HepG2 (cell line): ENCODE data around the gene MEPCE. TPM values are rescaled to one million over a fixed set of nuclear protein-coding genes. Genes with fewer than 3 reads are reported as not detected.

Experiments
- ATF2 ChIP-seq: sonication (generic); formaldehyde crosslinking; IDR thresholded peaks from 2 replicates; pipeline ENCODE4 v1.4.0; 2020; ENCODE audit warnings: missing genetic modification reagents
- CCDC6 ChIP-seq: sonication (generic); formaldehyde crosslinking; IDR thresholded peaks from 2 replicates; pipeline ENCODE4 v1.8.1; 2022; ENCODE audit warnings: mild to moderate bottlenecking, missing genetic modification reagents, moderate library complexity
- CERS6 ChIP-seq: sonication (generic); formaldehyde crosslinking; IDR thresholded peaks from 2 replicates; pipeline ENCODE4 v1.5.0; 2020; ENCODE audit warnings: missing genetic modification reagents
- IKZF1 ChIP-seq: fragments of 450-650 bp; IDR thresholded peaks from 2 replicates; pipeline ENCODE4 v1.7.1; 2016
- MIER3 ChIP-seq: IDR thresholded peaks from 2 replicates; pipeline ENCODE4 v1.6.1; 2016; ENCODE audit warnings: missing compliant biosample characterization, borderline replicate concordance
- MZF1 ChIP-seq: sonication (generic); formaldehyde crosslinking; IDR thresholded peaks from 2 replicates; pipeline ENCODE4 v1.8.1; 2023; ENCODE audit warnings: mild to moderate bottlenecking, missing genetic modification reagents, borderline replicate concordance
- PHF8 ChIP-seq: sonication (generic); formaldehyde crosslinking; IDR thresholded peaks from 2 replicates; pipeline ENCODE4 v1.5.0; 2020; ENCODE audit warnings: missing genetic modification reagents
- SALL2 ChIP-seq: sonication (generic); formaldehyde crosslinking; IDR thresholded peaks from 2 replicates; pipeline ENCODE4 v1.8.1; 2023; ENCODE audit warnings: mild to moderate bottlenecking, missing genetic modification reagents, inconsistent platforms
- SP5 ChIP-seq: IDR thresholded peaks from 2 replicates; pipeline ENCODE4 v1.6.1; 2016; ENCODE audit warnings: low read depth, borderline replicate concordance
- SRSF9 ChIP-seq: fragments of 200-400 bp; formaldehyde crosslinking; IDR thresholded peaks from 2 replicates; pipeline ENCODE4 v1.6.1; 2018; ENCODE audit warnings: borderline replicate concordance, mild to moderate bottlenecking, low read depth, low read length; ENCODE audit not compliant: insufficient read depth, poor library complexity, severe bottlenecking
- ZFP90 ChIP-seq: sonication (generic); formaldehyde crosslinking; IDR thresholded peaks from 2 replicates; pipeline ENCODE4 v1.8.0; 2022; ENCODE audit warnings: missing genetic modification reagents, mild to moderate bottlenecking, inconsistent platforms, borderline replicate concordance
- ZFY ChIP-seq: sonication (generic); formaldehyde crosslinking; IDR thresholded peaks from 2 replicates; pipeline ENCODE4 v1.4.0; 2020; ENCODE audit warnings: missing genetic modification reagents
- ZNF383 ChIP-seq: sonication (generic); formaldehyde crosslinking; IDR thresholded peaks from 2 replicates; pipeline ENCODE4 v1.4.0; 2020; ENCODE audit warnings: missing genetic modification reagents, mild to moderate bottlenecking, borderline replicate concordance
- ZNF407 ChIP-seq: sonication (generic); formaldehyde crosslinking; IDR thresholded peaks from one replicate; pipeline ENCODE4 v1.5.1; 2020; ENCODE audit warnings: mild to moderate bottlenecking, missing genetic modification reagents; ENCODE audit errors: not compliant biosample characterization
- ZNF550 ChIP-seq: sonication (generic); formaldehyde crosslinking; IDR thresholded peaks from 2 replicates; pipeline ENCODE4 v1.4.0; 2020; ENCODE audit warnings: mild to moderate bottlenecking, missing genetic modification reagents, borderline replicate concordance
- ZNF891 ChIP-seq: sonication (generic); formaldehyde crosslinking; IDR thresholded peaks from 2 replicates; pipeline ENCODE4 v1.5.0; 2020; ENCODE audit warnings: mild to moderate bottlenecking, missing genetic modification reagents
- polyA plus RNA-seq, 8 experiments: library from polyadenylated mRNA; depleted of rRNA in 3 of 8; stranded (reverse) in 7 of 8; unstranded in 1 of 8; fragments of >200 nt; fragmentation: Illumina TruSeq in 4 of 8; extraction: Trizol in 4 of 8; gene quantifications; 2 replicates each; pipeline versions ENCODE4 v1.2.1 to v1.2.3, GENCODE V29; 2011 to 2016; ENCODE audit warnings: low read depth in 4 of 8, missing spikeins in 1 of 8, mixed read lengths in 1 of 8; ENCODE audit not compliant: insufficient read depth in 1 of 8
- total RNA-seq, 5 experiments: library from RNA; depleted of rRNA; stranded (reverse); fragments of >200 nt; fragmentation: Illumina TruSeq; extraction: Trizol; gene quantifications; 2 replicates each; pipeline ENCODE4 v1.2.3, GENCODE V29; 2016; ENCODE audit warnings: low read depth in 1 of 5
- TF ChIP-seq, protein P1 (sequence below): sonication (generic); formaldehyde crosslinking; IDR thresholded peaks from 2 replicates; pipeline ENCODE4 v1.5.0; 2020; ENCODE audit warnings: mild to moderate bottlenecking, low read depth, missing genetic modification reagents, borderline replicate concordance

MEPCE gene
- total and polyA plus RNA-seq, 2 of the 13 experiments (the other 11 are each of a cell fraction or from before 2014, with no cell fraction given) = 12.3 to 26.0 TPM

DNA sequence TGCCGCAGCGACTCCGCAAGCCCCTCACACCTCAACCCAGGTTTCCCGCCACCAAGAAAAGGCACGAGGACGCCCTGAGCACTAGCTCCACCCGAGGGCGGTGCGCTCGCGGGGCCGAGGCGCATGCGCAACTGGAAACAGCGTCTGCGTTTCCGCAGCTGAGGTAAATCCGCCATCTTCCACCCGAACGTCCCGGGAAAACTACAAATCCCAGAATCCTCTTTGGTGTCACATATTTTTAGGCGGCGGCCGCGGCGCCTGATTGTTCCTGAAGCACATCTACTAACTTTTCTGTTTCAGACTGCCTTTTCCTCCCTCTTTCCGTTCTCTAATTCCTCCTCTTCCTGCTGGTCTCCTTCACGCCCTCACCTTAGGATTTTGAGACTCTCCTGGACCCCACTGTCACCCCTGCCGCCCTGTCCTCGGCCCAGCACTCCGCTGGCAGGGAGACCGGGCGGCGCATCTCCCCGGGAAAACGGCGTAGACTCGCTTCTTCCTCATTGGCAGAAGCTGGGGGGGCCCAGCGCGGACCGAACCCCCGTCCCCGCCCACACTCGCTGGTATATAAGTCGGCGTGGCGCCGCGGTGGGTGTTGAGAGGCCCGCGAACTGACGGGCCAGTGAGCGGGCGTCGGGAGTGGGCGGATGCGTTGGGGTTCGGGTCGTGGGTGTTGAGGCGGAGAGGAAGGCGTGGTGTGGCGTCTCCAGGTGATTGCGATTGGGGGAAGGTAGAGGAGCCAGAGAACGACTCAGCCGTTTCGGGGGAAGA is 1.2 kb upstream of the MEPCE start, which contains the start of gene ZCWPW1 (continued):
- no peak for TF ChIP-seq IKZF1
- peak; percentile 81; the same call in 1 of the 2 replicates for TF ChIP-seq CERS6
- peak; percentile 69 for TF ChIP-seq ZFP90 (CRISPR knock-in tag)
- TF ChIP-seq SRSF9 = no peak
- peak; percentile 6; the same call in 1 of the 2 replicates for TF ChIP-seq ZNF383
- no peak; the same call in 1 of the 2 replicates for TF ChIP-seq MIER3 (CRISPR knock-in tag)
- TF ChIP-seq ATF2 (CRISPR knock-in tag) = no peak
- TF ChIP-seq CCDC6 (CRISPR knock-in tag) = peak; percentile 67; the same call in 1 of the 2 replicates
- no peak for TF ChIP-seq ZNF550 (CRISPR knock-in tag)
- peak; percentile 83 for TF ChIP-seq PHF8 (CRISPR knock-in tag)
- TF ChIP-seq ZNF891 = no peak
- peak; percentile 84 for TF ChIP-seq ZFY (CRISPR knock-in tag)
- 0 out of 2 replicates have a peak, but pooled peaks have one; percentile 44 for TF ChIP-seq MZF1
- TF ChIP-seq SALL2 (CRISPR knock-in tag) = peak; percentile 25; the same call in 1 of the 2 replicates
- no peak for TF ChIP-seq ZNF407
- TF ChIP-seq, protein P1, sequence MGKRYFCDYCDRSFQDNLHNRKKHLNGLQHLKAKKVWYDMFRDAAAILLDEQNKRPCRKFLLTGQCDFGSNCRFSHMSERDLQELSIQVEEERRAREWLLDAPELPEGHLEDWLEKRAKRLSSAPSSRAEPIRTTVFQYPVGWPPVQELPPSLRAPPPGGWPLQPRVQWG (CRISPR knock-in tag) = no peak
- TF ChIP-seq SP5 = peak; percentile 93
